GM21447 (cell line): ENCODE measurements around the gene GBP2.
A peak's percentile ranks its signal among the peaks of the same experiment; 100 is the strongest.
"Not testable (repeated sequence)": the region's sequence is repeated elsewhere in the genome, so short reads cannot be mapped to it uniquely, and the experiment has no call there.

Source experiments
- ATAC-seq: cut with Tn5 transposase; IDR thresholded peaks from one replicate; pipeline ENCODE4 v1.9.1; 2021; ENCODE audit not compliant: unreplicated experiment

Gene GBP2

DNA sequence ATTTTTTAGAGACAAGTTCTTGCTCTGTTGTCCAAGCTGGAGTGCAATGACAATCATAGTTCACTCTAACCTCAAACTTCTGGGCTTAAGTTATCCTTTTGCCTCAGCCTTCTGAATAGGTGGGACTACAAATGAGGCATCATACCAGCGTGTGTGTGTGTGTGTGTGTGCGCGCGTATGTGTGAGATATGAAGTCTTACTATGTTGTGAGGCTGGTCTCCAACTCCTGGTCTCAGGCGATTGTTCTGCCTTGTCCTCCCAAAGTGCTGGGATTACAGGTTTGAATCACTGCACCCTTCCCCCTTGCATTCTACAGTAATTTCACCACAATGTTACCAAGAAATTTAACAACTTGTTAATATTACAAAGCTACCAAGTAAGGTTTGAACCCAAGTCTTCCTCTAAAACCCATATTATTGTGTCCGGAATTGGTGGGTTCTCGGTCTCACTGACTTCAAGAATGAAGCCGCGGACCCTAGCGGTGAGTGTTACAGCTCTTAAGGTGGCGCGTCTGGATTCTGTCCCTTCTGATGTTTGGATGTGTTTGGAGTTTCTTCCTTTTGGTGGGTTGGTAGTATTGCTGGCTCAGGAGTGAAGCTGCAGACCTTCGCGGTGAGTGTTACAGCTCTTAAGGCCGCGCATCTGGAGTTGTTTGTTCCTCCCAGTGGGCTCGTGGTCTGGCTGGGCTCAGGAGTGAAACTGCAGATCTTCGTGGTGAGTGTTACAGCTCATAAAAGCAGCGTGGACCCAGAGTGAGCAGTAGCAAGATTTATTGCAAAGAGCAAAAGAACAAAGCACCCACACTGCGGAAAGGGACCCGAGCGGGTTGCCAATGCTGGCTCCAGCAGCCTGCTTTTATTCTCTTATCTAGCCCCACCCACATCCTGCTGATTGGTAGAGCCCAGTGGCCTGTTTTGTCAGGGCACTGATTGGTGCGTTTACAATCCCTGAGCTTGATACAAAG lies 970 bp upstream of the GBP2 start:
- ATAC-seq = not testable (repeated sequence)

GRCh38 chr1:89125240-89125912 lies 538 bp downstream of the GBP2 start:
- peak; percentile 25 for ATAC-seq

GRCh38 chr1:89121641-89122040 lies 4.3 kb downstream of the GBP2 start:
- no peak for ATAC-seq

DNA sequence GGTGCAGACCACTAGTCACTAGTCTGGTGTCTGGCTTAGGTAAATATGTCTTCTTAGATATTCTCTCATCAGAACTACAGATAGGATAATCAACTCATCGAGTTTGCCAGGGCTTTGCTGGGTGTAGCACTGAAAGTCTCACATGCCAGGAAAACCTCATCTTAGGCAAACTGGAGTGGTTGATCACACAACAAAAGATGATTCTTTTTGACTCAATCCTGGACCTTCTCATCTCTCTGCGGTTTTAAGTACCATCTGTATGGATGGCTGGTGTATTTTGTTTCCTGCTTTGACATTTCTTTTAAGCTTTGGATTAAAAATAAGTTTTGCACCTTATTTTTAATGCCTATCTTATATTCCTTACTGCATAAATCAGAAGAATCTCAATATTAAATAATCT lies 11.3 kb downstream of the GBP2 start:
- ATAC-seq = no peak

- ATAC-seq = no peak
Measured at GRCh38 chr1:89112871-89113613, 12.9 kb downstream of the GBP2 start.

GRCh38 chr1:89104687-89105086 lies 21.2 kb downstream of the GBP2 start:
- ATAC-seq = no peak

DNA sequence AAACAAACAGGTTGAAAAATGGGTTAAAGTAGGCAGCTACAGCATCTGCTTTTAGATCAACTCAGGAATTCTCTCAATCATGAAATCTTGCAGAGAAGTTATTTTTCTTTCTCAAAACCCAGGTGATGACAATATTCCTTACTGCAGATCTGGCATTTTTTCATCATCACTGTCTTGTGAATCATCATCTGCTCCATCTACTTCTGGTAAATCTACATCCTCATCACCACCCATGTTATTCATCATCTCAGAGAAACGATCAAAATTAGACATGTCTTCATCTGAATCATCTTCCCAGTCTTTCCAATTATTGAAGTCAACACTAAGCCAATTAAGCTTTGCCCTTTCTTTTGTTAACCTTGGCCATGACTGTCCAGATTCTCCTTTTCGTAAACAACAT lies 21.8 kb downstream of the GBP2 start:
- ATAC-seq = no peak

- no peak for ATAC-seq
Measured at GRCh38 chr1:89102021-89102420, 23.9 kb downstream of the GBP2 start.

- ATAC-seq = no peak
Measured at GRCh38 chr1:89100412-89100811, 25.5 kb downstream of the GBP2 start.

GRCh38 chr1:89098857-89099256 lies 27.1 kb downstream of the GBP2 start:
- no peak for ATAC-seq

GRCh38 chr1:89095737-89096136 lies 30.2 kb downstream of the GBP2 start:
- no peak for ATAC-seq

DNA sequence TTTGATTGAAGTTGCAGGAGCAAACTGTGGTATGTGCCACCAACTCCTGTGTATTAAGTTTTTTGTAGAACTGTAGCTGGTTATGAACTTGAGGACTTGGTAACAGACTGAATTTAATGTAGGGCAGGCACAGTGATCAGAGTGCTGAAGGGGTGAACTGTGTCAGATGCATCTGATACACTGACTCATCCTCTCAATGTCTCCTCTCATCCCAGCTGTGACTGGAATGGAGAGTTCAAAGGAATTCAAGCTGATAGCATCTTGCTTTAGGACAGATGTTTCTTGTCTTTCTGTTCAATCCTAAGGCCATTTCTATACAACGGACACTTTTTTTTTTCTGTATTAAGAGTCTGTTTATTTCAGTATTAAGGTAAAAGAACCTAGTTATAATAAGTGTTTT lies 36.0 kb downstream of the GBP2 start:
- ATAC-seq = no peak

- no peak for ATAC-seq
Measured at GRCh38 chr1:89088572-89088971, 37.3 kb downstream of the GBP2 start.

- no peak for ATAC-seq
Measured at GRCh38 chr1:89087241-89087640, 38.7 kb downstream of the GBP2 start.

DNA sequence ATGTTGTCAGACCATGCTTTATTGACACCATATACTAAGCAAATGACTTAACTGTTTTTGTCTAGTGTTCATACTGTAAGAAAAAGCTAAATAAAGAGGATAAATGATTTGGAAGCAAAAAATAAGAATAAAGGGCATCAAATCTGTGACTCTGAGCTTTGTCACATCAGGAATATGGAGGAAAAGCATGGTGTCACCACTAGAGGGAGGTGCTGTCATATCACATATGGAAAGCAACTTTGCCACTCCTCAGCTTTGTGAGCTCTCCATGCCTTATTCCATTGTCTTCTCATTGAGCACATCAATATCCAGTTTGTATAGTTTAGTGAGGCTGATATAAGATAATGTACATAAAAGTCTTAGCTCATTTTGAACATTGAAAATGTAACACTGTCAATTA lies 40.1 kb downstream of the GBP2 start:
- ATAC-seq = peak; percentile 61

- ATAC-seq = no peak
Measured at GRCh38 chr1:89081005-89081404, 44.9 kb downstream of the GBP2 start.

DNA sequence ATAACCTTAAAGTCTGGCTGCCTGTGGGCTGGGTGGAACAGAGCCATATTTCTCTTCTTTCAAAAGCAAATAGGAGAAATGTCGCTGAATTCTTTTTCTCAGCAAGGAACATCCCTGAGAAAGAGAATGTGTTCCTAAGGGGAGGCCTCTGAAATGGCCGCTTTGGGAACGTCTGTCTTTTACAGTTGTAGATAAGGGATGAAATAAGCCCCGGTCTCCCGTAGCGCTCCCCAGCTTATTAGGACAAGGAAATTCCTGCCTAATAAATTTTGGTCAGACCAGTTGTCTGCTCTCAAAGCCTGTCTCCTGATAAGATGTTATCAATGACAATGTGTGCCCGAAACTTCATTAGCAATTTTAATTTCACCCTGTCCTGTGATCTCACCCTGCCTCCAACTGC lies 45.8 kb downstream of the GBP2 start:
- ATAC-seq = not testable (repeated sequence)

GRCh38 chr1:89072466-89073065 lies 53.3 kb downstream of the GBP2 start:
- ATAC-seq = not testable (repeated sequence)

DNA sequence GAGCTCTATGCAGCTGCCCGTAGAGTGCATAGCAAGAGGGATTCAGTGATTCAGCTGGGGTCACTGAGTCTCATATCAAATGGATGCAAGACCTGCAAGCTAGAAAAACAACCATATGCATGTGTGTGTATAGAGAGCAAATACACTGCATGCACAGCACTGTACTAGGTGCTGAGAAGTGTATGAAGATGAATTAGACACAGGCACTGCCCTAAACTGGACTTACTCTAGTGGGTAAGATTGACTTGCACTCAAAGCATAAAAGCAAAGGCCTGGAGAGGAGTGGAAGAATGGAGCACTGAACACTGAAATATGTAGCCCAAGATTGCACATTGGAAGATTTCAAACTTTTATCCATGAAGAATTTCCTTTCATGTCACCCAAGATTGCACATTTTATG lies 55.4 kb downstream of the GBP2 start:
- ATAC-seq = no peak

- no peak for ATAC-seq
Measured at GRCh38 chr1:89069951-89070350, 56.0 kb downstream of the GBP2 start.

GRCh38 chr1:89068291-89068690 lies 57.6 kb downstream of the GBP2 start:
- ATAC-seq = no peak
